Activated T-cell treated with anti-CD3 and anti-CD28 coated beads for 48 hours (primary cell): ENCODE measurements around the gene ATXN2.

Source experiments
- DNase-seq: peaks from one replicate; pipeline ENCODE4 v3.0.0-alpha.2; 2020; ENCODE audit warnings: low read depth

ATXN2 gene

GRCh38 chr12:111417784-111418593 is 181.1 kb downstream of the ATXN2 start:
- no peak for DNase-seq

GRCh38 chr12:111417290-111417689 is 181.8 kb downstream of the ATXN2 start:
- no peak for DNase-seq

GRCh38 chr12:111414711-111415252 is 184.3 kb downstream of the ATXN2 start:
- DNase-seq = no peak

- no peak for DNase-seq
Measured at GRCh38 chr12:111413442-111414086, 185.6 kb downstream of the ATXN2 start.

- DNase-seq = no peak
Measured at GRCh38 chr12:111412830-111413441, 186.2 kb downstream of the ATXN2 start.

GRCh38 chr12:111412007-111412829 is 186.9 kb downstream of the ATXN2 start:
- no peak for DNase-seq

GRCh38 chr12:111411185-111411764 is 187.8 kb downstream of the ATXN2 start:
- no peak for DNase-seq

GRCh38 chr12:111410431-111411184 is 188.5 kb downstream of the ATXN2 start:
- no peak for DNase-seq

GRCh38 chr12:111409780-111410430 is 189.2 kb downstream of the ATXN2 start:
- DNase-seq = no peak

- DNase-seq = no peak
Measured at GRCh38 chr12:111409403-111409779, 189.7 kb downstream of the ATXN2 start.

- DNase-seq = no peak
Measured at GRCh38 chr12:111408686-111409402, 190.3 kb downstream of the ATXN2 start.

- DNase-seq = no peak
Measured at GRCh38 chr12:111408116-111408440, 191.0 kb downstream of the ATXN2 start.

GRCh38 chr12:111407377-111408115 is 191.6 kb downstream of the ATXN2 start:
- DNase-seq = no peak

- no peak for DNase-seq
Measured at GRCh38 chr12:111406474-111407376, 192.4 kb downstream of the ATXN2 start.

GRCh38 chr12:111405859-111406473 is 193.1 kb downstream of the ATXN2 start, which contains the start of gene SH2B3:
Gene SH2B3 (plus strand): TSS chr12:111405923. CDS start chr12:111418146, 12,223 bp downstream.
- peak; percentile 76 for DNase-seq

GRCh38 chr12:111405149-111405858 is 193.8 kb downstream of the ATXN2 start:
- DNase-seq = peak; percentile 100
